Panc1 (cell line): Measurements from ENCODE around the gene ASXL1. TPM values are rescaled to one million over a fixed set of nuclear protein-coding genes. Genes with fewer than 3 reads are reported as not detected.

Experiments
- ATAC-seq: fragments of 200-7000 bp; cut with Tn5 transposase; 2 replicates; pipeline ENCODE4 v1.9.1; 2020; ENCODE audit warnings: mild to moderate bottlenecking, moderate library complexity
- BruUV-seq: library from RNA; stranded (reverse); fragments of 400-500 nt; replicated peaks from 2 replicates; lab custom pipeline; 2021; lab: Mats Ljungman, UMichigan
- CTCF ChIA-PET: fragments of 300-600 bp; sonication (Branson Sonifier 250); formaldehyde crosslinking; loops from one replicate; lab custom pipeline; 2022; ENCODE audit warnings: antibody characterized with exemption; lab: Charles Lee
- POLR2A ChIA-PET: fragments of 300-600 bp; sonication (Branson Sonifier 250); formaldehyde crosslinking; loops from one replicate; lab custom pipeline; 2022; ENCODE audit warnings: antibody characterized with exemption; lab: Charles Lee
- DNase-seq: peaks from one replicate; pipeline ENCODE4 v3.0.0-alpha.2; 2010; ENCODE audit warnings: low read depth, low spot score
- H3K27ac ChIP-seq: 2 replicates; pipeline ENCODE4 v1.5.1; 2011; ENCODE audit warnings: mild to moderate bottlenecking, low read length, inconsistent platforms
- H3K27me3 ChIP-seq: fragments of 200-500 bp; sonication (Bioruptor generic); 2 replicates; pipeline ENCODE4 v1.6.0; 2014; ENCODE audit warnings: low read length, inconsistent platforms; ENCODE audit not compliant: control insufficient read depth, insufficient read depth
- H3K36me3 ChIP-seq: fragments of 200-500 bp; sonication (Bioruptor generic); 2 replicates; pipeline ENCODE4 v1.5.1; 2014; ENCODE audit warnings: inconsistent platforms, mild to moderate bottlenecking, low read length, moderate library complexity; ENCODE audit not compliant: control insufficient read depth, insufficient read depth
- H3K4me1 ChIP-seq: 2 replicates; pipeline ENCODE4 v1.5.1; 2011; ENCODE audit warnings: inconsistent platforms, mild to moderate bottlenecking, low read length, moderate library complexity; ENCODE audit not compliant: control insufficient read depth, insufficient read depth
- H3K4me3 ChIP-seq, 2 experiments: 2 replicates each; pipeline ENCODE4 v1.5.1; 2011 to 2012; ENCODE audit warnings: low read depth in 2 of 2, low read length in 2 of 2, mild to moderate bottlenecking in 2 of 2, inconsistent platforms in 1 of 2, moderate library complexity in 1 of 2
- H3K9me3 ChIP-seq: fragments of 200-500 bp; sonication (Bioruptor generic); 2 replicates; pipeline ENCODE4 v1.5.1; 2014; ENCODE audit warnings: low read depth, mild to moderate bottlenecking, inconsistent platforms, low read length, moderate library complexity; ENCODE audit not compliant: control insufficient read depth, insufficient read depth
- CTCF ChIP-seq: fragments of 450-650 bp; IDR thresholded peaks from 2 replicates; pipeline ENCODE4 v1.5.1; 2017; ENCODE audit warnings: mild to moderate bottlenecking
- POLR2AphosphoS5 ChIP-seq: IDR thresholded peaks from 2 replicates; pipeline ENCODE4 v1.6.1; 2012; ENCODE audit warnings: mild to moderate bottlenecking, low read depth, low read length, moderate library complexity
- REST ChIP-seq, 2 experiments: IDR thresholded peaks; 2 replicates each; pipeline ENCODE4 v1.6.1; 2011 to 2012; ENCODE audit warnings: low read depth in 2 of 2, control low read depth in 1 of 2, low read length in 1 of 2, mild to moderate bottlenecking in 1 of 2, moderate library complexity in 1 of 2; ENCODE audit not compliant: insufficient read depth in 1 of 2
- SIN3A ChIP-seq: IDR thresholded peaks from 2 replicates; pipeline ENCODE4 v1.6.1; 2012; ENCODE audit warnings: low read depth, mild to moderate bottlenecking, low read length, moderate library complexity, borderline replicate concordance; ENCODE audit not compliant: insufficient read depth
- TCF7L2 ChIP-seq: IDR thresholded peaks from 2 replicates; pipeline ENCODE4 v1.6.1; 2011; ENCODE audit warnings: mild to moderate bottlenecking, low read depth, low read length, inconsistent platforms
- in situ Hi-C: cut with HindIII; loops from 2 replicates; pipeline ENCODE4 v1.10.0; 2016; ENCODE audit warnings: low sequenced_read_pairs, low pct_unique_long_range_greater_than_20kb
- intact Hi-C: fragments of 100-400 bp; cut with micrococcal nuclease; formaldehyde crosslinking; loops from one replicate; pipeline ENCODE4 v1.10.0; 2022; ENCODE audit not compliant: unreplicated experiment
- total RNA-seq: library from RNA; stranded (reverse); gene quantifications from one replicate; pipeline ENCODE4 v1.2.1, GENCODE V29; 2021; ENCODE audit not compliant: unreplicated experiment

The ASXL1 gene
- total RNA-seq, 1 experiment from 2014 or later: 205 TPM

GRCh38 chr20:32448306-32449056 lies 90.3 kb downstream of the ASXL1 start:
- in situ Hi-C loops (no loop called here), intact Hi-C loops (no loop called here)
- Histone ChIP-seq H3K36me3 (no peaks in the 10 kb centered on the region; the same call in 1 of the 2 replicates), H3K4me3 (no peak overlapping the region), H3K27ac (no peak overlapping the region), H3K27me3 (no peaks in the 10 kb centered on the region), H3K4me1 (peaks cover 27% of the 10 kb centered on the region), H3K9me3 (no peaks in the 10 kb centered on the region)
- ATAC-seq (no peak), DNase-seq (no peak)
- CTCF ChIA-PET: interaction anchor here (0.5 kb wide), 1 partner anchor 9 kb away, joined by 3 read pairs; no protein-coding TSS in a partner anchor
- no TSS peak for BruUV-seq
- no peak for TF ChIP-seq SIN3A
- TF ChIP-seq TCF7L2: no peak
- no peak; the same call in none of the 2 replicates for TF ChIP-seq POLR2AphosphoS5
- TF ChIP-seq REST (IDR thresholded peaks at IDR 0.05; ENCODE audit: insufficient read depth in 1 of 2, low read depth in 2 of 2, low read length in 1 of 2): no peak
- TF ChIP-seq CTCF: no peak
- POLR2A ChIA-PET: interaction anchor here (1.0 kb wide), 1 partner anchor 69 kb away, joined by 3 read pairs; no protein-coding TSS in a partner anchor

GRCh38 chr20:32449057-32449889 lies 91.1 kb downstream of the ASXL1 start:
- BruUV-seq: no TSS peak
- H3K4me3 ChIP-seq: no peak overlapping the region
- no peak overlapping the region for H3K27ac ChIP-seq
- intact Hi-C loops (no loop called here), in situ Hi-C loops (no loop called here)
- ATAC-seq: no peak
- ChIA-PET CTCF (no interaction called here), POLR2A (interaction anchor here (1.0 kb wide), 1 partner anchor 70 kb away, joined by 3 read pairs; no protein-coding TSS in a partner anchor)
- no peaks in the 10 kb centered on the region for H3K9me3 ChIP-seq
- no peaks in the 10 kb centered on the region; the same call in 1 of the 2 replicates for H3K36me3 ChIP-seq
- TF ChIP-seq POLR2AphosphoS5: peak; percentile 29
- no peak for TF ChIP-seq REST (IDR thresholded peaks at IDR 0.05; ENCODE audit: insufficient read depth in 1 of 2, low read depth in 2 of 2, low read length in 1 of 2)
- no peak for DNase-seq
- peaks cover 27% of the 10 kb centered on the region for H3K4me1 ChIP-seq
- H3K27me3 ChIP-seq: no peaks in the 10 kb centered on the region
